Ureter (tissue), 1 donor: ENCODE measurements around the gene MORC3. TPM values are rescaled to one million over a fixed set of nuclear protein-coding genes. Genes with fewer than 3 reads are reported as not detected.
"Not testable (repeated sequence)": the region's sequence is repeated elsewhere in the genome, so short reads cannot be mapped to it uniquely, and the experiment has no call there.

Experiments used
- DNase-seq: peaks from one replicate; pipeline ENCODE4 v3.0.0-alpha.2; 2020; ENCODE audit warnings: low spot score
- total RNA-seq: library from RNA; stranded (reverse); gene quantifications from one replicate; pipeline ENCODE4 v1.2.4, GENCODE V29; 2023
- donor health status: DM: yes; HTN: yes; CAD: no.

The MORC3 gene
- total RNA-seq, 1 donor from 2014 or later, result 59.3 TPM

DNA sequence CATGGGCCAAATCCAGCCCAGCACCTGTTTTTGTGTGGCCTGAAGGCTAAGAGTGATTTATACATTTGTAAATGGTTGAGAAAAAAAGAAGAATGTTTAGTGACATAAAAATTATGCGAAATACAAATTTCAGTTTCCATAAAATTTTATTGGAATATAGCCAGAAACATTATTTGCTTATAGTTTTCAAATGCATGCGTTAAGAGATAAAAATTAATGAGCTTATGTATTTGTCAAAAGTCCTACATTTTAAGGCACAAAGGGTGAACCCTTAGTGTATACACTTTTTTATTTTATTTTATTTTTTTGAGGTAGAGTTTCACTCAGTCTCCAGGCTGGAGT, 2.1 kb downstream of the MORC3 start:
- DNase-seq, result no peak

DNA sequence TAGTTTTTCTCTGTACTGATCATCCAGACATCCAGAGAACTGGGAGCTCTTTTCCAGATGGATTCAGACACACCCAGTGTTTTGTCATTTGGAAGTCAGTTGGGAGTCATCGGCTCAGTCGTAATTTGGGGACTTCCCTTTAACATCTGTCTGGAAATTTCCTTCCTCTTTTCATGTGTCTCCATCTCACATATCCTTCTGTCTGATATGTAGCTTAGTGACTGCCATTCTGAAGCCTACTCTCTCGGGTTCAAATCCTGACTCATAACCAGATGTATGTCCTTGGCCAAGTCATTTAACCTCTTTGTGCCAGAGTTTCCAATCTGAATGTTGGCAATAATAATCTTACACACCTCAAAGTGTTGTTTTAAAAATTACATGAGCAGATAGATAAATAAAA, 3.0 kb downstream of the MORC3 start:
- DNase-seq, result no peak

DNA sequence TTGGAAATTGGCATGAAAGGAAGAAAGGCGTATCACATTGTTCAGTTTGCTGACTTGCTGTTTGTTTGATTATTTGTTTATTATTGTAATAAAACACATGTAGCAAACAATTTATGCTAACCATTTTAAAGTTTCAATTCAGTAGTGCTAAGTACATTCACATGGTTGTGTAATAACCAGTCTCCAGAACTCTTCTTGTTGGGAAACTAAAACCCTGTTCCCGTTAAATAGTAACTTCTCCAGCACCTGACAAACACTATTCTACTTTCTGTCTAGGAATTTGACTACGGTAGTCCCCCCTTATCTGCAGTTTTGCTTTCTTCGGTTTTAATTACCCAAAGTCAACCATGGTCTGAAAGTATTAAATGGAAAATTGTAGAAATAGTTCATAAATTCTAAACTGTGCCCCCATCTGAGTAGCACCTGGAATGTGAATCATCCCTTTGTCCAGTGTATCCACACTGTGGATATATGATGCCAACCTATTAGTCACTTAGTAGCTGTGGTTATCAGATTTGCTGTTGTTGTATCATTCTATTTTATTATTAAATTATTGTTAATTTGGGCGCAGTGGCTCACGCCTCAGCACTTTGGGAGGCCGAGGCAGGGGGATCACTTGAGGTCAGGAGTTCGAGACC, 5.5 kb downstream of the MORC3 start:
- DNase-seq, result no peak

- no peak for DNase-seq
Observed at GRCh38 chr21:36330904-36331303, 10.9 kb downstream of the MORC3 start.

DNA sequence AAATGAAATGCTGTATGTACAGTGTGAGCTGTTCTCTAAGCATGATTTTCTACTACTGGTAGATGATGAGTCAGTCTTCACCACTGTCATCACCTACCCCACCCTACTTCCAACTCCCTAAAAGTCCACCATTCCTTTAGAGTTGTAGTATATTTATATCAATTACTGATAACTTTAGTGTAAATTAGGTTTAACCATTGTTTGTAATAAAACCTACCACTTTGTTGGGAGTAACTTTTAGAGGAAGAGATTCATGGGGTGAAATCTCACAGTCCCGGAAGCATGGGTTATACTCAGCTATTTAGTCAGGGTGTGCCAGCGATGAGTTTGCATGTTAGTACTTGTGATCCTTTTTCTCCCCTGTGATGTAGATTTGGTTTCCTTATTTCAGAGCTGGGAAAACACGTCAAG, 17.1 kb downstream of the MORC3 start:
- DNase-seq, result no peak

- no peak for DNase-seq
Observed at GRCh38 chr21:36338975-36339374, 19.0 kb downstream of the MORC3 start.

DNA sequence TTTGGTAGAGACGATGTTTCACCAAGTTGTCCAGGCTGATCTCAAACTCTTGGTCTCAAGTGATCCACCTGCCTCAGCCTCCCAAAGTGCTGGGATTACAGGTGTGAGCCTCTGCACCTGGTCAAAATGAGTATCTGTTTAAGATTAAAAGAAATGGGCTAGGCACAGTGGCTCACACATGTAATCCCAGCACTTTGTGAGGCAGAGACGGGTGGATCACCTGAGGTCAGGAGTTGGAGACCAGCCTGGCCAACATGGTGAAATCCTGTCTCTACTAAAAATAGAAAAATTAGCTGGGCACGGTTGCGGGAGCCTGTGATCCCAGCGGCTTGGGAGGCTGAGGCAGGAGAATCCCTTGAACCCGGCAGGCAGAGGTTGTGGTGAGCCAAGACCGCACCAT, 22.6 kb downstream of the MORC3 start:
- not testable (repeated sequence) for DNase-seq

GRCh38 chr21:36344931-36345330, 24.9 kb downstream of the MORC3 start:
- DNase-seq, result no peak

DNA sequence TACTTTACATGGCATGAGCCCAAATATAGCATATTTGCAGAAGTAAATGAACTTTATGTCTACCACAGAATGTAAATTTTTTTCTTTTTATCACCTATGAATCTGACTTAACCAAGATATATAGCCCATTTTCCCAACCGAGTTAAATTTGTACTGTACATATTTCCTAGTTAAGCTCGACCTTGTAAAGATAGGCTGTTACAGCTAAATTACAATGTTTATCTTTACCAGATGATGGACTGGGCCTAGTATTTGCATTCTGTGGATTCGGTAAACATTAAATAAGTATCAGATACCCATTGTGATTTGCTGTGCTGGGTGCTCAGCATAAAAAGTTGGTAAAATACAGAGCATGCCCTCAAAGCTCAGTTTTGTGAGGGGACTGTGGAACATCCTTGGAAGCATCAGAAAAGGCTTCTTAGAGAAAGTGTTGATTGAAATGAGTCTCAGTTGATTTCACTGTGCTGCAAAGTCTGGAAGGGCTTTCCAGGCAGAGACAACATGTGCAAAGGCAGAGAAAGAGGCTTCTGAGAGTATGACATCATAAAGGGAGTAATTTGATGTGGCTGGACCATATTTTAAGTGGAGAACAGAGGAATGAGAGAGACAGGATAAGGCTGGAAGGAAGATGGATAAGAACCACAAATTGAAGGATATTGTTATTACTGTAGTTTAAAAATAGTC, 27.4 kb downstream of the MORC3 start:
- no peak for DNase-seq

- DNase-seq, result no peak
Observed at GRCh38 chr21:36347962-36348328, 27.9 kb downstream of the MORC3 start.

GRCh38 chr21:36349315-36349714, 29.3 kb downstream of the MORC3 start:
- no peak for DNase-seq

GRCh38 chr21:36350282-36350910, 30.4 kb downstream of the MORC3 start:
- DNase-seq, result no peak

GRCh38 chr21:36354918-36355680, 35.1 kb downstream of the MORC3 start:
- DNase-seq, result no peak

GRCh38 chr21:36355868-36356267, 35.9 kb downstream of the MORC3 start:
- no peak for DNase-seq

- no peak for DNase-seq
Observed at GRCh38 chr21:36359185-36359584, 39.2 kb downstream of the MORC3 start.

- no peak for DNase-seq
Observed at GRCh38 chr21:36369064-36369685, 49.2 kb downstream of the MORC3 start.

GRCh38 chr21:36375994-36376393, 56.0 kb downstream of the MORC3 start:
- no peak for DNase-seq

GRCh38 chr21:36377391-36377842, 57.4 kb downstream of the MORC3 start:
- DNase-seq, result no peak

DNA sequence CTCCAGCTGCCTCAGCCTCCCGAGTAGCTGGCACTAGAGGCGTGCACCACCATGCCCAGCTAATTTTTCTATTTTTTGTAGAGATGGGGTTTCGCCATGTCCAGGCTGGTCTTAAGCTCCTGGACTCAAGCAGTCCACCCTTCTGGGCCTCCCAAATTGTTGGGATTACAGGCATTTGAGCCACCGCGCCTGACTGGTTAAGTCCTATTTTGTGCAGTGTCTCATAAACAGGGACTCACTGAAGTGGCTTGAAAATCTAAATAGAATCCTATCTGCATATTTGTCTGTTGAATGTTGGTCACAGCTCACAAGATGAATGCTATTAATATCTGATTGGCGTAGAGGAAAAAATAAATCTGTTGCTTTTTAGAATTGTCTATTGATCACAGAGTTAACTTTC, 59.3 kb downstream of the MORC3 start:
- DNase-seq, result no peak

GRCh38 chr21:36381841-36382589, 62.0 kb downstream of the MORC3 start:
- DNase-seq, result no peak

DNA sequence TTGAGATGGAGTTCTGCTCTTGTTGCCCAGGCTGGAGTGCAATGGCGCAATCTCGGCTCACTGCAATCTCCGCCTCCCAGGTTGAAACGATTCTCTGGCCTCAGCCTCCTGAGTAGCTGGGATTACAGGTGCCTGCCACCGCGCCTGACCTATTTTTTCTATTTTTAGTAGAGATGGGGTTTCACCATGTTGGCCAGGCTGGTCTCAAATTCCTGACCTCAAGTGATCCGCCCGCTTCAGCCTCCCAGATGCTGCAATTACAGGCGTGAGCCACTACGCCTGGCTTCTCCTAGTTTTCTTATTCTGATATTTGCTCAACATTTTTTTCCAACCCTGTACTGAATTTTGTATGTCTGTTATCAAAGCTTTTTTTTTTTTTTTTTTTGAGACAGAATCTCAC, 62.7 kb downstream of the MORC3 start:
- not testable (repeated sequence) for DNase-seq
